HepG2 (cell line): ENCODE data around the gene PA2G4. TPM values are rescaled to one million over a fixed set of nuclear protein-coding genes. Genes with fewer than 3 reads are reported as not detected.
A peak's percentile ranks its signal among the peaks of the same experiment; 100 is the strongest.

Experiments used
- CENPT ChIP-seq: sonication (generic); formaldehyde crosslinking; IDR thresholded peaks from 2 replicates; pipeline ENCODE4 v1.8.0; 2022; ENCODE audit warnings: low read depth, mild to moderate bottlenecking, moderate library complexity, missing genetic modification reagents
- CSRNP2 ChIP-seq: sonication (generic); formaldehyde crosslinking; conservative IDR thresholded peaks from 2 replicates; pipeline ENCODE4 v1.8.0; 2022; ENCODE audit warnings: low read depth, missing genetic modification reagents
- PAX8 ChIP-seq: sonication (generic); formaldehyde crosslinking; IDR thresholded peaks from 2 replicates; pipeline ENCODE4 v1.8.0; 2022; ENCODE audit warnings: mild to moderate bottlenecking, missing genetic modification reagents, borderline replicate concordance
- RBM22 ChIP-seq: fragments of 200-400 bp; formaldehyde crosslinking; optimal IDR thresholded peaks from 2 replicates; pipeline ENCODE3; 2017; ENCODE audit warnings: mild to moderate bottlenecking, low read length, moderate library complexity
- SIN3B ChIP-seq: fragments of 150-350 bp; IDR thresholded peaks from 2 replicates; pipeline ENCODE4 v1.6.1; 2014; ENCODE audit warnings: low read length
- ZNF503 ChIP-seq: sonication (generic); formaldehyde crosslinking; IDR thresholded peaks from 2 replicates; pipeline ENCODE4 v1.4.0; 2020; ENCODE audit warnings: missing genetic modification reagents
- ZNF775 ChIP-seq: sonication (generic); formaldehyde crosslinking; IDR thresholded peaks from 2 replicates; pipeline ENCODE4 v1.4.0; 2020; ENCODE audit warnings: missing genetic modification reagents, mild to moderate bottlenecking, moderate library complexity, borderline replicate concordance
- ZNF850 ChIP-seq: sonication (generic); formaldehyde crosslinking; conservative IDR thresholded peaks from 2 replicates; pipeline ENCODE4 v1.9.0; 2021; ENCODE audit warnings: mild to moderate bottlenecking, missing genetic modification reagents
- ZSCAN21 ChIP-seq: sonication (generic); formaldehyde crosslinking; IDR thresholded peaks from 2 replicates; pipeline ENCODE4 v1.8.0; 2022; ENCODE audit warnings: mild to moderate bottlenecking, missing genetic modification reagents, moderate library complexity, borderline replicate concordance
- polyA plus RNA-seq, 8 experiments: library from polyadenylated mRNA; depleted of rRNA in 3 of 8; stranded (reverse) in 7 of 8; unstranded in 1 of 8; fragments of >200 nt; fragmentation: Illumina TruSeq in 4 of 8; extraction: Trizol in 4 of 8; gene quantifications; 2 replicates each; pipeline versions ENCODE4 v1.2.1 to v1.2.3, GENCODE V29; 2011 to 2016; ENCODE audit warnings: low read depth in 4 of 8, missing spikeins in 1 of 8, mixed read lengths in 1 of 8; ENCODE audit not compliant: insufficient read depth in 1 of 8
- total RNA-seq, 5 experiments: library from RNA; depleted of rRNA; stranded (reverse); fragments of >200 nt; fragmentation: Illumina TruSeq; extraction: Trizol; gene quantifications; 2 replicates each; pipeline ENCODE4 v1.2.3, GENCODE V29; 2016; ENCODE audit warnings: low read depth in 1 of 5
- TF ChIP-seq, protein P1 (sequence below): sonication (generic); formaldehyde crosslinking; IDR thresholded peaks from 2 replicates; pipeline ENCODE4 v1.8.0; 2022; ENCODE audit warnings: mild to moderate bottlenecking, missing genetic modification reagents, borderline replicate concordance
- TF ChIP-seq, protein P2 (sequence below): sonication (generic); formaldehyde crosslinking; IDR thresholded peaks from 2 replicates; pipeline ENCODE4 v1.4.0; 2020; ENCODE audit warnings: mild to moderate bottlenecking, missing genetic modification reagents, borderline replicate concordance
- TF ChIP-seq, protein P3 (sequence below): sonication (generic); formaldehyde crosslinking; IDR thresholded peaks from 2 replicates; pipeline ENCODE4 v1.5.1; 2020; ENCODE audit warnings: missing genetic modification reagents, mild to moderate bottlenecking, borderline replicate concordance

Gene PA2G4
- total and polyA plus RNA-seq, 2 of the 13 experiments (the other 11 are each of a cell fraction or from before 2014, with no cell fraction given), result 147 to 240 TPM

GRCh38 chr12:56078931-56079722 lies 25.2 kb upstream of the PA2G4 start (continued):
- TF ChIP-seq, protein P1, sequence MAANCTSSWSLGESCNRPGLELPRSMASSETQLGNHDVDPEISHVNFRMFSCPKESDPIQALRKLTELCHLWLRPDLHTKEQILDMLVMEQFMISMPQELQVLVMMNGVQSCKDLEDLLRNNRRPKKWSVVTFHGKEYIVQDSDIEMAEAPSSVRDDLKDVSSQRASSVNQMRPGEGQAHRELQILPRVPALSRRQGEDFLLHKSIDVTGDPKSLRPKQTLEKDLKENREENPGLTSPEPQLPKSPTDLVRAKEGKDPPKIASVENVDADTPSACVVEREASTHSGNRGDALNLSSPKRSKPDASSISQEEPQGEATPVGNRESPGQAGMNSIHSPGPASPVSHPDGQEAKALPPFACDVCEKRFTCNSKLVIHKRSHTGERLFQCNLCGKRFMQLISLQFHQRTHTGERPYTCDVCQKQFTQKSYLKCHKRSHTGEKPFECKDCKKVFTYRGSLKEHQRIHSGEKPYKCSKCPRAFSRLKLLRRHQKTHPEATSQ (CRISPR knock-in tag), result no peak
- TF ChIP-seq ZSCAN21 (CRISPR knock-in tag), result peak; percentile 59
- no peak for TF ChIP-seq CENPT (CRISPR knock-in tag)
- TF ChIP-seq RBM22, result peak; percentile 84
- TF ChIP-seq, protein P2, sequence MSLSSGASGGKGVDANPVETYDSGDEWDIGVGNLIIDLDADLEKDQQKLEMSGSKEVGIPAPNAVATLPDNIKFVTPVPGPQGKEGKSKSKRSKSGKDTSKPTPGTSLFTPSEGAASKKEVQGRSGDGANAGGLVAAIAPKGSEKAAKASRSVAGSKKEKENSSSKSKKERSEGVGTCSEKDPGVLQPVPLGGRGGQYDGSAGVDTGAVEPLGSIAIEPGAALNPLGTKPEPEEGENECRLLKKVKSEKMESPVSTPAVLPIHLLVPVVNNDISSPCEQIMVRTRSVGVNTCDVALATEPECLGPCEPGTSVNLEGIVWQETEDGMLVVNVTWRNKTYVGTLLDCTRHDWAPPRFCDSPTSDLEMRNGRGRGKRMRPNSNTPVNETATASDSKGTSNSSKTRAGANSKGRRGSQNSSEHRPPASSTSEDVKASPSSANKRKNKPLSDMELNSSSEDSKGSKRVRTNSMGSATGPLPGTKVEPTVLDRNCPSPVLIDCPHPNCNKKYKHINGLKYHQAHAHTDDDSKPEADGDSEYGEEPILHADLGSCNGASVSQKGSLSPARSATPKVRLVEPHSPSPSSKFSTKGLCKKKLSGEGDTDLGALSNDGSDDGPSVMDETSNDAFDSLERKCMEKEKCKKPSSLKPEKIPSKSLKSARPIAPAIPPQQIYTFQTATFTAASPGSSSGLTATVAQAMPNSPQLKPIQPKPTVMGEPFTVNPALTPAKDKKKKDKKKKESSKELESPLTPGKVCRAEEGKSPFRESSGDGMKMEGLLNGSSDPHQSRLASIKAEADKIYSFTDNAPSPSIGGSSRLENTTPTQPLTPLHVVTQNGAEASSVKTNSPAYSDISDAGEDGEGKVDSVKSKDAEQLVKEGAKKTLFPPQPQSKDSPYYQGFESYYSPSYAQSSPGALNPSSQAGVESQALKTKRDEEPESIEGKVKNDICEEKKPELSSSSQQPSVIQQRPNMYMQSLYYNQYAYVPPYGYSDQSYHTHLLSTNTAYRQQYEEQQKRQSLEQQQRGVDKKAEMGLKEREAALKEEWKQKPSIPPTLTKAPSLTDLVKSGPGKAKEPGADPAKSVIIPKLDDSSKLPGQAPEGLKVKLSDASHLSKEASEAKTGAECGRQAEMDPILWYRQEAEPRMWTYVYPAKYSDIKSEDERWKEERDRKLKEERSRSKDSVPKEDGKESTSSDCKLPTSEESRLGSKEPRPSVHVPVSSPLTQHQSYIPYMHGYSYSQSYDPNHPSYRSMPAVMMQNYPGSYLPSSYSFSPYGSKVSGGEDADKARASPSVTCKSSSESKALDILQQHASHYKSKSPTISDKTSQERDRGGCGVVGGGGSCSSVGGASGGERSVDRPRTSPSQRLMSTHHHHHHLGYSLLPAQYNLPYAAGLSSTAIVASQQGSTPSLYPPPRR (CRISPR knock-in tag), result no peak; the same call in 1 of the 2 replicates
- TF ChIP-seq PAX8, result no peak
- no peak for TF ChIP-seq CSRNP2
- peak; percentile 76; the same call in 1 of the 2 replicates for TF ChIP-seq ZNF850 (CRISPR knock-in tag)
- TF ChIP-seq SIN3B, result 0 out of 2 replicates have a peak, but pooled peaks have one; percentile 39
- no peak for TF ChIP-seq ZNF775 (CRISPR knock-in tag)
- TF ChIP-seq, protein P3, sequence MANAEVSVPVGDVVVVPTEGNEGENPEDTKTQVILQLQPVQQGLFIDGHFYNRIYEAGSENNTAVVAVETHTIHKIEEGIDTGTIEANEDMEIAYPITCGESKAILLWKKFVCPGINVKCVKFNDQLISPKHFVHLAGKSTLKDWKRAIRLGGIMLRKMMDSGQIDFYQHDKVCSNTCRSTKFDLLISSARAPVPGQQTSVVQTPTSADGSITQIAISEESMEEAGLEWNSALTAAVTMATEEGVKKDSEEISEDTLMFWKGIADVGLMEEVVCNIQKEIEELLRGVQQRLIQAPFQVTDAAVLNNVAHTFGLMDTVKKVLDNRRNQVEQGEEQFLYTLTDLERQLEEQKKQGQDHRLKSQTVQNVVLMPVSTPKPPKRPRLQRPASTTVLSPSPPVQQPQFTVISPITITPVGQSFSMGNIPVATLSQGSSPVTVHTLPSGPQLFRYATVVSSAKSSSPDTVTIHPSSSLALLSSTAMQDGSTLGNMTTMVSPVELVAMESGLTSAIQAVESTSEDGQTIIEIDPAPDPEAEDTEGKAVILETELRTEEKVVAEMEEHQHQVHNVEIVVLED, result 0 out of 2 replicates have a peak, but pooled peaks have one; percentile 18
- no peak; the same call in 1 of the 2 replicates for TF ChIP-seq ZNF503
